Stomach (tissue), 8 donors: ENCODE results near the gene ADGRE3. TPM values are rescaled to one million over a fixed set of nuclear protein-coding genes. Genes with fewer than 3 reads are reported as not detected.

Experiments used
- polyA plus RNA-seq, 3 donors: library from polyadenylated mRNA; stranded (reverse); fragments of 200-250 nt; gene quantifications; one replicate each; pipeline ENCODE4 v1.2.3, GENCODE V29; 2013
- small RNA-seq, 4 donors: library from RNA; depleted of rRNA; stranded (forward); fragments of <200 nt; gene quantifications; one replicate each; pipeline ENCODE3, GENCODE V24; 2016
- total RNA-seq, 5 donors: library from RNA; depleted of rRNA; stranded (reverse); fragments of >200 nt; gene quantifications; one replicate each; pipeline versions ENCODE4 v1.1.0 to v1.2.3, GENCODE V29; 2014 to 2016
- donor health status: healthy with polysubstance abuse.
- donor health status: Bipolar disorder and iron deficiency.
- donor health status: healthy.

Gene ADGRE3
- total and polyA plus RNA-seq, 8 donors = 0.55 TPM; not detected in 7

Small RNAs within 50 kb of the gene (small RNA-seq; reads per million reads assigned to genes)
- gene AC022149.2 = 0 reads per million in 4 donors
- gene RN7SL842P = 0 reads per million in 4 donors

Other genes with a start within 250 kb of the ADGRE3 start
- gene PKN1, start 241.5 kb downstream of the ADGRE3 start, total RNA-seq = 100 to 1,000 TPM in 2 of 5 donors, 10 to 100 TPM in 3; 44.2 to 268 (median 90.4) TPM
- gene PKN1, start 241.5 kb downstream of the ADGRE3 start, polyA plus RNA-seq = 10 to 100 TPM; 42.0 to 95.6 (median 85.4) TPM
- 1 to 10 TPM in 2 of 5 donors, not detected in 3; 1.2 to 3.3 TPM for gene PTGER1, start 199.5 kb downstream of the ADGRE3 start, total RNA-seq
- 1 to 10 TPM in 2 of 3 donors, not detected in 1; 1.4 to 3.4 TPM for gene PTGER1, start 199.5 kb downstream of the ADGRE3 start, polyA plus RNA-seq
- 100 to 1,000 TPM in 4 of 5 donors, 10 to 100 TPM in 1; 73.3 to 662 (median 174) TPM for gene GIPC1, start 178.7 kb downstream of the ADGRE3 start, total RNA-seq
- 100 to 1,000 TPM in 2 of 3 donors, 10 to 100 TPM in 1; 98.9 to 126 (median 102) TPM for gene GIPC1, start 178.7 kb downstream of the ADGRE3 start, polyA plus RNA-seq
- 10 to 100 TPM in 4 of 5 donors, 1 to 10 TPM in 1; 9.9 to 62.6 (median 33.0) TPM for gene DNAJB1, start 156.4 kb downstream of the ADGRE3 start, total RNA-seq
- 10 to 100 TPM; 74.9 to 85.8 (median 80.9) TPM for gene DNAJB1, start 156.4 kb downstream of the ADGRE3 start, polyA plus RNA-seq
- gene TECR, start 145.2 kb downstream of the ADGRE3 start, total RNA-seq = 10 to 100 TPM; 10.5 to 90.4 (median 54.0) TPM
- 100 to 1,000 TPM; 114 to 266 (median 166) TPM for gene TECR, start 145.2 kb downstream of the ADGRE3 start, polyA plus RNA-seq
- 1,000 to 10,000 TPM in 1 of 5 donors, 100 to 1,000 TPM in 4; 159 to 1,175 (median 226) TPM for gene NDUFB7, start 102.8 kb downstream of the ADGRE3 start, total RNA-seq
- gene NDUFB7, start 102.8 kb downstream of the ADGRE3 start, polyA plus RNA-seq = 100 to 1,000 TPM; 558 to 652 (median 596) TPM
- under 1 TPM in 1 of 5 donors, not detected in 4; 0.18 TPM for gene CLEC17A, start 91.8 kb downstream of the ADGRE3 start, total RNA-seq
- gene CLEC17A, start 91.8 kb downstream of the ADGRE3 start, polyA plus RNA-seq = under 1 TPM in 1 of 3 donors, not detected in 2; 0.18 TPM
- 10 to 100 TPM in 2 of 5 donors, 1 to 10 TPM in 3; 3.8 to 25.9 (median 5.8) TPM for gene ZNF333, start 15.2 kb upstream of the ADGRE3 start, total RNA-seq
- gene ZNF333, start 15.2 kb upstream of the ADGRE3 start, polyA plus RNA-seq = 1 to 10 TPM; 4.1 to 5.7 (median 4.7) TPM
- 1 to 10 TPM in 4 of 5 donors, not detected in 1; 1.5 to 9.6 (median 4.1) TPM for gene ADGRE2, start 103.7 kb upstream of the ADGRE3 start, total RNA-seq
- 1 to 10 TPM in 1 of 3 donors, under 1 TPM in 2; 0.28 to 1.7 (median 1.00) TPM for gene ADGRE2, start 103.7 kb upstream of the ADGRE3 start, polyA plus RNA-seq
- not detected for gene OR7A5, start 160.3 kb upstream of the ADGRE3 start, total RNA-seq
- not detected for gene OR7A5, start 160.3 kb upstream of the ADGRE3 start, polyA plus RNA-seq
- not detected for gene OR7C1, start 160.3 kb upstream of the ADGRE3 start, total RNA-seq
- not detected for gene OR7C1, start 160.3 kb upstream of the ADGRE3 start, polyA plus RNA-seq
- not detected for gene OR7A10, start 174.1 kb upstream of the ADGRE3 start, total RNA-seq
- gene OR7A10, start 174.1 kb upstream of the ADGRE3 start, polyA plus RNA-seq = not detected
- not detected for gene OR7A17, start 211.3 kb upstream of the ADGRE3 start, total RNA-seq
- not detected for gene OR7A17, start 211.3 kb upstream of the ADGRE3 start, polyA plus RNA-seq